Gastrocnemius medialis (tissue), 4 donors: Measurements from ENCODE around the gene CIITA. TPM values are rescaled to one million over a fixed set of nuclear protein-coding genes. Genes with fewer than 3 reads are reported as not detected.

Experiments used
- ATAC-seq, 2 donors: fragments of 150-250 bp; one replicate each; pipeline ENCODE4 v1.9.1; 2016
- DNase-seq, 2 donors: peaks; one replicate each; pipeline ENCODE4 v3.0.0-alpha.2; 2019
- H3K27ac ChIP-seq, 4 donors: fragments of 200-600 bp; sonication (generic); 1 replicate in 1 of 4; 2 replicates in 3 of 4; pipeline ENCODE4 v1.5.1; 2016 to 2018; ENCODE audit warnings: mild to moderate bottlenecking in 2 of 4, moderate library complexity in 1 of 4
- H3K27me3 ChIP-seq, 3 donors: fragments of 200-600 bp; sonication (generic) in 2 of 3; 1 replicate in 1 of 3; 2 replicates in 2 of 3; pipeline versions ENCODE4 v1.5.1 to v1.6.0; 2016 to 2019; ENCODE audit warnings: mild to moderate bottlenecking in 1 of 3, moderate library complexity in 1 of 3
- H3K36me3 ChIP-seq, 2 donors: fragments of 200-600 bp; sonication (generic) in 1 of 2; one replicate each; pipeline ENCODE4 v1.5.1; 2017 to 2018
- H3K4me1 ChIP-seq, 2 donors: fragments of 200-600 bp; sonication (generic) in 1 of 2; one replicate each; pipeline ENCODE4 v1.5.1; 2016 to 2017; ENCODE audit warnings: mild to moderate bottlenecking in 2 of 2
- H3K4me3 ChIP-seq, 4 donors: fragments of 200-600 bp; sonication (generic) in 3 of 4; 1 replicate in 1 of 4; 2 replicates in 3 of 4; pipeline ENCODE4 v1.5.1; 2016 to 2019; ENCODE audit warnings: mild to moderate bottlenecking in 2 of 4
- H3K9me3 ChIP-seq, 3 donors: fragments of 200-600 bp; sonication (generic) in 2 of 3; 1 replicate in 1 of 3; 2 replicates in 2 of 3; pipeline ENCODE4 v1.5.1; 2016 to 2019
- CTCF ChIP-seq, 5 experiments: fragments of 450-650 bp in 3 of 5; fragments of 200-600 bp in 2 of 5; sonication (generic) in 2 of 5; IDR thresholded peaks in 4 of 5; conservative IDR thresholded peaks in 1 of 5; 1 replicate in 4 of 5; 2 replicates in 1 of 5; pipeline ENCODE4 v1.5.1; 2016 to 2019; ENCODE audit warnings: antibody characterized with exemption in 5 of 5, mild to moderate bottlenecking in 3 of 5, moderate library complexity in 3 of 5
- POLR2A ChIP-seq, 2 donors: fragments of 450-650 bp; IDR thresholded peaks; one replicate each; pipeline ENCODE4 v1.6.1; 2017; ENCODE audit warnings: antibody characterized with exemption in 2 of 2, mild to moderate bottlenecking in 2 of 2, moderate library complexity in 2 of 2
- in situ Hi-C, 4 donors: fragments of 200-750 bp; cut with MboI; loops; one replicate each; pipeline versions ENCODE4 v1.15.0 to v1.8.0; 2017; ENCODE audit warnings: low sequenced_read_pairs in 4 of 4
- intact Hi-C: fragments of 100-400 bp; cut with DNase I; formaldehyde crosslinking; loops from one replicate; pipeline ENCODE4 v1.15.1; 2023; ENCODE audit warnings: low total_unique reads
- total RNA-seq, 4 donors: library from RNA; depleted of rRNA; stranded (reverse); fragments of >200 nt; gene quantifications; one replicate each; pipeline versions ENCODE4 v1.1.0 to v1.2.3, GENCODE V29; 2016

Gene CIITA
- total RNA-seq, 4 donors from 2014 or later = 2.3 to 9.1 (median 5.1) TPM

GRCh38 chr16:10967986-10968385 lies 91.0 kb downstream of the CIITA start:
- H3K4me3 ChIP-seq = no peak overlapping the region
- H3K27me3 ChIP-seq = no peaks in the 10 kb centered on the region
- no peak overlapping the region for H3K27ac ChIP-seq
- TF ChIP-seq CTCF (IDR thresholded peaks at IDR 0.05 in 4 of 5, conservative IDR thresholded peaks at IDR 0.05 in 1 of 5) = no peak
- in situ Hi-C loops = loop anchor here (5.0 to 25.0 kb wide), 5 partner anchors 294 to 844 kb away; no protein-coding TSS in a partner anchor
- DNase-seq (no peak), ATAC-seq (no peak)
- H3K36me3 ChIP-seq = peaks cover 0 to 17% of the 10 kb centered on the region in 2 donors
- intact Hi-C loops = loop anchor here (10.0 kb wide), 1 partner anchor 677 kb away; no protein-coding TSS in a partner anchor
- no peaks in the 10 kb centered on the region for H3K9me3 ChIP-seq
- H3K4me1 ChIP-seq = peaks cover 3 to 9% of the 10 kb centered on the region in 2 donors

GRCh38 chr16:10968498-10968897 lies 91.5 kb downstream of the CIITA start:
- intact Hi-C loops = loop anchor here (10.0 kb wide), 1 partner anchor 676 kb away; no protein-coding TSS in a partner anchor
- H3K36me3 ChIP-seq = peaks cover 0 to 17% of the 10 kb centered on the region in 2 donors
- H3K9me3 ChIP-seq = no peaks in the 10 kb centered on the region
- in situ Hi-C loops = loop anchor here (5.0 to 25.0 kb wide), 5 partner anchors 294 to 844 kb away; no protein-coding TSS in a partner anchor
- no peaks in the 10 kb centered on the region for H3K27me3 ChIP-seq
- H3K4me3 ChIP-seq = no peak overlapping the region
- no peak overlapping the region for H3K27ac ChIP-seq
- peaks cover 3 to 9% of the 10 kb centered on the region in 2 donors for H3K4me1 ChIP-seq
- DNase-seq (no peak), ATAC-seq (no peak)
- no peak for TF ChIP-seq POLR2A (IDR thresholded peaks at IDR 0.05)
- no peak for TF ChIP-seq CTCF (IDR thresholded peaks at IDR 0.05 in 4 of 5, conservative IDR thresholded peaks at IDR 0.05 in 1 of 5)

- peaks cover 0 to 15% of the 10 kb centered on the region in 2 donors for H3K36me3 ChIP-seq
- ATAC-seq = no peak
- no peaks in the 10 kb centered on the region for H3K27me3 ChIP-seq
- in situ Hi-C loops = loop anchor here (5.0 to 25.0 kb wide), 6 partner anchors 293 to 843 kb away; partner anchors contain the start of gene TNP2 (in 1 of the 4)
- intact Hi-C loops = loop anchor here (5.0 to 10.0 kb wide), 2 partner anchors 128 to 675 kb away; no protein-coding TSS in a partner anchor
- no peak overlapping the region for H3K4me3 ChIP-seq
- H3K4me1 ChIP-seq = peaks cover 0 to 5% of the 10 kb centered on the region in 2 donors
- no peak overlapping the region for H3K27ac ChIP-seq
- DNase-seq = no peak
- no peak for TF ChIP-seq POLR2A (IDR thresholded peaks at IDR 0.05)
- TF ChIP-seq CTCF (IDR thresholded peaks at IDR 0.05 in 4 of 5, conservative IDR thresholded peaks at IDR 0.05 in 1 of 5) = no peak
- no peaks in the 10 kb centered on the region for H3K9me3 ChIP-seq
Observed at GRCh38 chr16:10969615-10970014, 92.6 kb downstream of the CIITA start.

- Histone ChIP-seq H3K27me3 (no peaks in the 10 kb centered on the region), H3K27ac (no peak overlapping the region), H3K9me3 (no peaks in the 10 kb centered on the region), H3K4me3 (no peak overlapping the region), H3K4me1 (peaks cover 0 to under 1% of the 10 kb centered on the region in 2 donors), H3K36me3 (peaks cover 0 to 15% of the 10 kb centered on the region in 2 donors)
- TF ChIP-seq POLR2A (IDR thresholded peaks at IDR 0.05) (no peak), CTCF (IDR thresholded peaks at IDR 0.05 in 4 of 5, conservative IDR thresholded peaks at IDR 0.05 in 1 of 5) (no peak)
- intact Hi-C loops (loop anchor here (5.0 kb wide), 1 partner anchor 127 kb away; no protein-coding TSS in a partner anchor), in situ Hi-C loops (loop anchor here (10.0 to 25.0 kb wide), 4 partner anchors 295 to 842 kb away; partner anchors contain the start of gene TNP2 (in 1 of the 4))
- ATAC-seq (peak in 1 of 2 donors; percentile 21), DNase-seq (peak in 1 of 2 donors; percentile 44)
Observed at GRCh38 chr16:10970065-10970464, 93.1 kb downstream of the CIITA start.
